ENCODE measurements around the gene BCO2. TPM values are rescaled to one million over a fixed set of nuclear protein-coding genes. Genes with fewer than 3 reads are reported as not detected.

BCO2 gene
- total and polyA plus RNA-seq, 2 experiments from 2014 or later, result 0.63 to 1.1 TPM

DNA sequence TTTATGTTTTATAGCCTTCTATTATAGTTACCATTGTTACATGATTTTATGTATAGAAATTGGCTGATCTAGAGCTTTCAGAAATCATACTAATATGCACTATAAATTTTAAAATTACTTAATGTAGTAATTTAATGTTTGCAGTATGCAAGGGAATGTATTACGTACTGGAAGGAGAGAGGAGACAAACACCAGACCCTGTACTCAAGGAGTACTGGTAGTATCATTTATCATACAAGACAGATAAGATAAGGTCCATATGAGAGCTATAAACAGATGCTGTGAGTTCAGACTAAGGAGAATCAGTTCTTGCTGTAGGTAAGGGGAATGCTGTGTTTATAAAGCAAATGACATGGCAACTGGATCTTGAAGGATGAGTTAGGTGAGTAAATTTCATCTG is 765 bp downstream of the BCO2 start (continued):
- TF ChIP-seq, protein P1, sequence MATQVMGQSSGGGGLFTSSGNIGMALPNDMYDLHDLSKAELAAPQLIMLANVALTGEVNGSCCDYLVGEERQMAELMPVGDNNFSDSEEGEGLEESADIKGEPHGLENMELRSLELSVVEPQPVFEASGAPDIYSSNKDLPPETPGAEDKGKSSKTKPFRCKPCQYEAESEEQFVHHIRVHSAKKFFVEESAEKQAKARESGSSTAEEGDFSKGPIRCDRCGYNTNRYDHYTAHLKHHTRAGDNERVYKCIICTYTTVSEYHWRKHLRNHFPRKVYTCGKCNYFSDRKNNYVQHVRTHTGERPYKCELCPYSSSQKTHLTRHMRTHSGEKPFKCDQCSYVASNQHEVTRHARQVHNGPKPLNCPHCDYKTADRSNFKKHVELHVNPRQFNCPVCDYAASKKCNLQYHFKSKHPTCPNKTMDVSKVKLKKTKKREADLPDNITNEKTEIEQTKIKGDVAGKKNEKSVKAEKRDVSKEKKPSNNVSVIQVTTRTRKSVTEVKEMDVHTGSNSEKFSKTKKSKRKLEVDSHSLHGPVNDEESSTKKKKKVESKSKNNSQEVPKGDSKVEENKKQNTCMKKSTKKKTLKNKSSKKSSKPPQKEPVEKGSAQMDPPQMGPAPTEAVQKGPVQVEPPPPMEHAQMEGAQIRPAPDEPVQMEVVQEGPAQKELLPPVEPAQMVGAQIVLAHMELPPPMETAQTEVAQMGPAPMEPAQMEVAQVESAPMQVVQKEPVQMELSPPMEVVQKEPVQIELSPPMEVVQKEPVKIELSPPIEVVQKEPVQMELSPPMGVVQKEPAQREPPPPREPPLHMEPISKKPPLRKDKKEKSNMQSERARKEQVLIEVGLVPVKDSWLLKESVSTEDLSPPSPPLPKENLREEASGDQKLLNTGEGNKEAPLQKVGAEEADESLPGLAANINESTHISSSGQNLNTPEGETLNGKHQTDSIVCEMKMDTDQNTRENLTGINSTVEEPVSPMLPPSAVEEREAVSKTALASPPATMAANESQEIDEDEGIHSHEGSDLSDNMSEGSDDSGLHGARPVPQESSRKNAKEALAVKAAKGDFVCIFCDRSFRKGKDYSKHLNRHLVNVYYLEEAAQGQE (IDR thresholded peaks at IDR 0.05; ENCODE audit: unreplicated experiment), result no peak
- TF ChIP-seq STAT1 (IDR thresholded peaks at IDR 0.05; ENCODE audit: unreplicated experiment), result no peak
- TF ChIP-seq POLR2AphosphoS5 (IDR thresholded peaks at IDR 0.05; ENCODE audit: low read depth), result no peak

GRCh38 chr11:112177589-112177988 is 2.3 kb downstream of the BCO2 start:
- Histone ChIP-seq H3K36me3 (ENCODE audit: insufficient read depth) (no peaks in the 10 kb centered on the region), H3K27ac (ENCODE audit: low read depth) (no peak overlapping the region), H3F3A (replicated peaks; ENCODE audit: low read depth) (no peaks in the 10 kb centered on the region), H3K4me1 (ENCODE audit: insufficient read depth) (no peaks in the 10 kb centered on the region; the same call in 1 of the 2 replicates), H2AFZ (no peak overlapping the region), H3K4me3 (no peak overlapping the region), H3K79me2 (replicated peaks; ENCODE audit: insufficient read depth) (no peaks in the 10 kb centered on the region), H3K27me3 (ENCODE audit: insufficient read depth) (no peaks in the 10 kb centered on the region), H4K20me1 (replicated peaks; ENCODE audit: insufficient read depth) (no peaks in the 10 kb centered on the region), H3K9me2 (ENCODE audit: insufficient read depth) (no peaks in the 10 kb centered on the region), H3K4me2 (no peak overlapping the region)
- no peak for DNase-seq (ENCODE audit: low spot score)
- no peaks in the 10 kb centered on the region; the same call in 2 of the 3 replicates for H3K4me1 Mint-ChIP-seq
- no peaks in the 10 kb centered on the region for H3K9me3 Mint-ChIP-seq
- no peak overlapping the region for H3K4me3 Mint-ChIP-seq
- H3K27me3 Mint-ChIP-seq (ENCODE audit: insufficient read depth, low read depth, poor library complexity), result peaks cover 4% of the 10 kb centered on the region
- no peak overlapping the region for H3K27ac Mint-ChIP-seq
- ATAC-seq, result no peak
- no peaks in the 10 kb centered on the region; the same call in 2 of the 3 replicates for H3K36me3 Mint-ChIP-seq (ENCODE audit: low read depth)
- TF ChIP-seq POLR2AphosphoS5 (IDR thresholded peaks at IDR 0.05; ENCODE audit: low read depth) (no peak), ZNF331 (CRISPR knock-in tag; IDR thresholded peaks at IDR 0.05; ENCODE audit: low read depth) (no peak), ETS1 (IDR thresholded peaks at IDR 0.05) (no peak), ZNF114 (CRISPR knock-in tag; IDR thresholded peaks at IDR 0.05) (no peak), STAT1 (IDR thresholded peaks at IDR 0.05; ENCODE audit: unreplicated experiment) (no peak), JUNB (IDR thresholded peaks at IDR 0.05; ENCODE audit: unreplicated experiment) (no peak), CREB1 (CRISPR knock-in tag; IDR thresholded peaks at IDR 0.05; ENCODE audit: low read depth) (no peak), NANOG (IDR thresholded peaks at IDR 0.05; ENCODE audit: borderline replicate concordance) (no peak), EZH2phosphoT487 (IDR thresholded peaks at IDR 0.05; ENCODE audit: unreplicated experiment) (no peak), EZH2 (IDR thresholded peaks at IDR 0.05; ENCODE audit: low read depth, unreplicated experiment) (no peak)
- TF ChIP-seq, protein P2, sequence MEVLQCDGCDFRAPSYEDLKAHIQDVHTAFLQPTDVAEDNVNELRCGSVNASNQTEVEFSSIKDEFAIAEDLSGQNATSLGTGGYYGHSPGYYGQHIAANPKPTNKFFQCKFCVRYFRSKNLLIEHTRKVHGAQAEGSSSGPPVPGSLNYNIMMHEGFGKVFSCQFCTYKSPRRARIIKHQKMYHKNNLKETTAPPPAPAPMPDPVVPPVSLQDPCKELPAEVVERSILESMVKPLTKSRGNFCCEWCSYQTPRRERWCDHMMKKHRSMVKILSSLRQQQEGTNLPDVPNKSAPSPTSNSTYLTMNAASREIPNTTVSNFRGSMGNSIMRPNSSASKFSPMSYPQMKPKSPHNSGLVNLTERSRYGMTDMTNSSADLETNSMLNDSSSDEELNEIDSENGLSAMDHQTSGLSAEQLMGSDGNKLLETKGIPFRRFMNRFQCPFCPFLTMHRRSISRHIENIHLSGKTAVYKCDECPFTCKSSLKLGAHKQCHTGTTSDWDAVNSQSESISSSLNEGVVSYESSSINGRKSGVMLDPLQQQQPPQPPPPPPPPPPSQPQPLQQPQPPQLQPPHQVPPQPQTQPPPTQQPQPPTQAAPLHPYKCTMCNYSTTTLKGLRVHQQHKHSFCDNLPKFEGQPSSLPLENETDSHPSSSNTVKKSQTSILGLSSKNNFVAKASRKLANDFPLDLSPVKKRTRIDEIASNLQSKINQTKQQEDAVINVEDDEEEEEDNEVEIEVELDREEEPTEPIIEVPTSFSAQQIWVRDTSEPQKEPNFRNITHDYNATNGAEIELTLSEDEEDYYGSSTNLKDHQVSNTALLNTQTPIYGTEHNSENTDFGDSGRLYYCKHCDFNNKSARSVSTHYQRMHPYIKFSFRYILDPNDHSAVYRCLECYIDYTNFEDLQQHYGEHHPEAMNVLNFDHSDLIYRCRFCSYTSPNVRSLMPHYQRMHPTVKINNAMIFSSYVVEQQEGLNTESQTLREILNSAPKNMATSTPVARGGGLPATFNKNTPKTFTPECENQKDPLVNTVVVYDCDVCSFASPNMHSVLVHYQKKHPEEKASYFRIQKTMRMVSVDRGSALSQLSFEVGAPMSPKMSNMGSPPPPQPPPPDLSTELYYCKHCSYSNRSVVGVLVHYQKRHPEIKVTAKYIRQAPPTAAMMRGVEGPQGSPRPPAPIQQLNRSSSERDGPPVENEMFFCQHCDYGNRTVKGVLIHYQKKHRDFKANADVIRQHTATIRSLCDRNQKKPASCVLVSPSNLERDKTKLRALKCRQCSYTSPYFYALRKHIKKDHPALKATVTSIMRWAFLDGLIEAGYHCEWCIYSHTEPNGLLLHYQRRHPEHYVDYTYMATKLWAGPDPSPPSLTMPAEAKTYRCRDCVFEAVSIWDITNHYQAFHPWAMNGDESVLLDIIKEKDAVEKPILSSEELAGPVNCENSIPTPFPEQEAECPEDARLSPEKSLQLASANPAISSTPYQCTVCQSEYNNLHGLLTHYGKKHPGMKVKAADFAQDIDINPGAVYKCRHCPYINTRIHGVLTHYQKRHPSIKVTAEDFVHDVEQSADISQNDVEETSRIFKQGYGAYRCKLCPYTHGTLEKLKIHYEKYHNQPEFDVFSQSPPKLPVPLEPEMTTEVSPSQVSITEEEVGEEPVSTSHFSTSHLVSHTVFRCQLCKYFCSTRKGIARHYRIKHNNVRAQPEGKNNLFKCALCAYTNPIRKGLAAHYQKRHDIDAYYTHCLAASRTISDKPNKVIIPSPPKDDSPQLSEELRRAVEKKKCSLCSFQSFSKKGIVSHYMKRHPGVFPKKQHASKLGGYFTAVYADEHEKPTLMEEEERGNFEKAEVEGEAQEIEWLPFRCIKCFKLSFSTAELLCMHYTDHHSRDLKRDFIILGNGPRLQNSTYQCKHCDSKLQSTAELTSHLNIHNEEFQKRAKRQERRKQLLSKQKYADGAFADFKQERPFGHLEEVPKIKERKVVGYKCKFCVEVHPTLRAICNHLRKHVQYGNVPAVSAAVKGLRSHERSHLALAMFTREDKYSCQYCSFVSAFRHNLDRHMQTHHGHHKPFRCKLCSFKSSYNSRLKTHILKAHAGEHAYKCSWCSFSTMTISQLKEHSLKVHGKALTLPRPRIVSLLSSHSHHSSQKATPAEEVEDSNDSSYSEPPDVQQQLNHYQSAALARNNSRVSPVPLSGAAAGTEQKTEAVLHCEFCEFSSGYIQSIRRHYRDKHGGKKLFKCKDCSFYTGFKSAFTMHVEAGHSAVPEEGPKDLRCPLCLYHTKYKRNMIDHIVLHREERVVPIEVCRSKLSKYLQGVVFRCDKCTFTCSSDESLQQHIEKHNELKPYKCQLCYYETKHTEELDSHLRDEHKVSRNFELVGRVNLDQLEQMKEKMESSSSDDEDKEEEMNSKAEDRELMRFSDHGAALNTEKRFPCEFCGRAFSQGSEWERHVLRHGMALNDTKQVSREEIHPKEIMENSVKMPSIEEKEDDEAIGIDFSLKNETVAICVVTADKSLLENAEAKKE (CRISPR knock-in tag; IDR thresholded peaks at IDR 0.05), result no peak
- TF ChIP-seq, protein P3, sequence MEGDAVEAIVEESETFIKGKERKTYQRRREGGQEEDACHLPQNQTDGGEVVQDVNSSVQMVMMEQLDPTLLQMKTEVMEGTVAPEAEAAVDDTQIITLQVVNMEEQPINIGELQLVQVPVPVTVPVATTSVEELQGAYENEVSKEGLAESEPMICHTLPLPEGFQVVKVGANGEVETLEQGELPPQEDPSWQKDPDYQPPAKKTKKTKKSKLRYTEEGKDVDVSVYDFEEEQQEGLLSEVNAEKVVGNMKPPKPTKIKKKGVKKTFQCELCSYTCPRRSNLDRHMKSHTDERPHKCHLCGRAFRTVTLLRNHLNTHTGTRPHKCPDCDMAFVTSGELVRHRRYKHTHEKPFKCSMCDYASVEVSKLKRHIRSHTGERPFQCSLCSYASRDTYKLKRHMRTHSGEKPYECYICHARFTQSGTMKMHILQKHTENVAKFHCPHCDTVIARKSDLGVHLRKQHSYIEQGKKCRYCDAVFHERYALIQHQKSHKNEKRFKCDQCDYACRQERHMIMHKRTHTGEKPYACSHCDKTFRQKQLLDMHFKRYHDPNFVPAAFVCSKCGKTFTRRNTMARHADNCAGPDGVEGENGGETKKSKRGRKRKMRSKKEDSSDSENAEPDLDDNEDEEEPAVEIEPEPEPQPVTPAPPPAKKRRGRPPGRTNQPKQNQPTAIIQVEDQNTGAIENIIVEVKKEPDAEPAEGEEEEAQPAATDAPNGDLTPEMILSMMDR (conservative IDR thresholded peaks at IDR 0.05; ENCODE audit: low read depth in 2 of 2), result no peak

Data from GM23338 (cell line).